ENCODE measurements around the gene PIAS1.

The PIAS1 gene

DNA sequence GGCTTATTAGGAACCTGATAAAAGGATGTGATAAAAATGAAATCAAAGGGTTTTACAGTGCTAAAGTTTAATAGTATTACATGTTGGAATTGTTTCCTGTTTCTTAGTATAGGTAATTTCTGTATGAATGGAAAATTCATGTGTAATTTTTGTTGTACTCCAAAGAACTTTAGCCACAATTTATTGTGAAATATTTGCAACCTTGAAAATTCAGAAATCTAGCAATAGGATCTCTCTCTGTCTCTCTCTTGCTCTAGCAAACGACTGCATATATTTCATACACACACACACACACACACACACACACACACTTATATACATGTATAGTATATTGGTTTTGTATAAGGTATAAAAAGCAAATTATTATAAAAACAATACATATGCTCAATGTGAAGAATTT lies 59.6 kb downstream of the PIAS1 start:
- no peaks in the 10 kb centered on the region for H3K27me3 ChIP-seq (ENCODE audit: insufficient read depth, poor library complexity, severe bottlenecking)
- ATAC-seq (ENCODE audit: low read depth) (no peak), DNase-seq (ENCODE audit: low spot score) (no peak)
- H3K27ac ChIP-seq (ENCODE audit: poor library complexity, severe bottlenecking), result no peak overlapping the region
- TF ChIP-seq, protein P1, sequence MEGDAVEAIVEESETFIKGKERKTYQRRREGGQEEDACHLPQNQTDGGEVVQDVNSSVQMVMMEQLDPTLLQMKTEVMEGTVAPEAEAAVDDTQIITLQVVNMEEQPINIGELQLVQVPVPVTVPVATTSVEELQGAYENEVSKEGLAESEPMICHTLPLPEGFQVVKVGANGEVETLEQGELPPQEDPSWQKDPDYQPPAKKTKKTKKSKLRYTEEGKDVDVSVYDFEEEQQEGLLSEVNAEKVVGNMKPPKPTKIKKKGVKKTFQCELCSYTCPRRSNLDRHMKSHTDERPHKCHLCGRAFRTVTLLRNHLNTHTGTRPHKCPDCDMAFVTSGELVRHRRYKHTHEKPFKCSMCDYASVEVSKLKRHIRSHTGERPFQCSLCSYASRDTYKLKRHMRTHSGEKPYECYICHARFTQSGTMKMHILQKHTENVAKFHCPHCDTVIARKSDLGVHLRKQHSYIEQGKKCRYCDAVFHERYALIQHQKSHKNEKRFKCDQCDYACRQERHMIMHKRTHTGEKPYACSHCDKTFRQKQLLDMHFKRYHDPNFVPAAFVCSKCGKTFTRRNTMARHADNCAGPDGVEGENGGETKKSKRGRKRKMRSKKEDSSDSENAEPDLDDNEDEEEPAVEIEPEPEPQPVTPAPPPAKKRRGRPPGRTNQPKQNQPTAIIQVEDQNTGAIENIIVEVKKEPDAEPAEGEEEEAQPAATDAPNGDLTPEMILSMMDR (IDR thresholded peaks at IDR 0.05; ENCODE audit: poor library complexity, severe bottlenecking), result no peak
- peak overlapping the region; percentile 13 for H3K4me3 ChIP-seq (ENCODE audit: severe bottlenecking)
- H3K9me3 ChIP-seq (ENCODE audit: severe bottlenecking), result no peaks in the 10 kb centered on the region
- H3K36me3 ChIP-seq (ENCODE audit: low read depth), result no peaks in the 10 kb centered on the region
- H3K4me1 ChIP-seq (ENCODE audit: insufficient read depth, poor library complexity, severe bottlenecking), result peaks cover 20% of the 10 kb centered on the region

DNA sequence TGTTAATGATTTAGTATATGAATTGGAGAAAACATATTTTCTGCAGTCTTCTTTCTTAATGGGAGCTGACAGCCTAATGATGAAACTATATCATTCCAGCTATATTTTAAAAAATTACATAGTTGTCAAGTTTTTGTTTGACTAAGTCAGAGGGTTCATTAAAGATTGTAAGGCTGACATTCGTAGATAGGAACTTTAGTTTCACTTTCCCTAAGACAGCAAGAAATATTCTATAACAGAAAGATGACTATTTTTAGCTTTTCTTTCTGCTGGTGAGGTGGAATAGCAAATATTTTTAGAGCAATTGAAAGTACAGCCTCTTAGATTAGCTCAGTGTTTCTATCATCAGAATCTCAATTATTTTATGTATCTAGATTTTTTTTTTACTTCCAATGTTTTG lies 60.2 kb downstream of the PIAS1 start:
- TF ChIP-seq, protein P1 (IDR thresholded peaks at IDR 0.05; ENCODE audit: poor library complexity, severe bottlenecking), result no peak

DNA sequence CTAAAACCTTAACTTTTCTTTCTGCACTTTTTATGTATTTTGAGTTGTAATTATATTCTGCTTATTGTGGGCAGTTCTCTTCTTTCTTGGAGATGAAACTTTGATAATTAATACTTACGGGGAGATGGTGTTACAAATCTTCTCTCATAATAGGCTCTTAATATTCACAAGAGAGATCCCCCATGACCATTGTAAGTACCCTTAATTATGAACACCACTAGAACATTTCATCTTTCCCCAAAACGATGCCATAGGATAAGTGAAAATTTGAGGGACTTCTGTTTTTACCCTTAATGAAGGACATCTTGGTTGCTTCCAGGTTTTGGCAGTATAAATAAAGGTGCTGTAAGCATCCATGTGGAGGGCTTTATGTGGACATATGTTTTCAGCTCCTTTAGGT lies 60.7 kb downstream of the PIAS1 start:
- H3K4me3 ChIP-seq (ENCODE audit: severe bottlenecking), result peak overlapping the region; percentile 13
- 0 out of 3 replicates have a peak, but pooled peaks have one; percentile 22 for ATAC-seq (ENCODE audit: low read depth)
- no peak for DNase-seq (ENCODE audit: low spot score)
- no peaks in the 10 kb centered on the region for H3K9me3 ChIP-seq (ENCODE audit: severe bottlenecking)
- 0 out of 2 replicates have a peak, but pooled peaks cover under 1% of the 10 kb centered on the region for H3K36me3 ChIP-seq (ENCODE audit: low read depth)
- H3K27ac ChIP-seq (ENCODE audit: poor library complexity, severe bottlenecking), result no peak overlapping the region
- H3K27me3 ChIP-seq (ENCODE audit: insufficient read depth, poor library complexity, severe bottlenecking), result no peaks in the 10 kb centered on the region
- peaks cover 20% of the 10 kb centered on the region for H3K4me1 ChIP-seq (ENCODE audit: insufficient read depth, poor library complexity, severe bottlenecking)
- TF ChIP-seq, protein P1 (IDR thresholded peaks at IDR 0.05; ENCODE audit: poor library complexity, severe bottlenecking), result no peak

More for the DNA sequence above, 60.2 kb downstream of the PIAS1 start:
- Histone ChIP-seq H3K4me1 (ENCODE audit: insufficient read depth, poor library complexity, severe bottlenecking) (peaks cover 20% of the 10 kb centered on the region), H3K36me3 (ENCODE audit: low read depth) (no peaks in the 10 kb centered on the region), H3K4me3 (ENCODE audit: severe bottlenecking) (peak overlapping the region; percentile 13), H3K27ac (ENCODE audit: poor library complexity, severe bottlenecking) (no peak overlapping the region), H3K9me3 (ENCODE audit: severe bottlenecking) (no peaks in the 10 kb centered on the region), H3K27me3 (ENCODE audit: insufficient read depth, poor library complexity, severe bottlenecking) (no peaks in the 10 kb centered on the region)
- DNase-seq (ENCODE audit: low spot score) (no peak), ATAC-seq (ENCODE audit: low read depth) (peak; percentile 51)

DNA sequence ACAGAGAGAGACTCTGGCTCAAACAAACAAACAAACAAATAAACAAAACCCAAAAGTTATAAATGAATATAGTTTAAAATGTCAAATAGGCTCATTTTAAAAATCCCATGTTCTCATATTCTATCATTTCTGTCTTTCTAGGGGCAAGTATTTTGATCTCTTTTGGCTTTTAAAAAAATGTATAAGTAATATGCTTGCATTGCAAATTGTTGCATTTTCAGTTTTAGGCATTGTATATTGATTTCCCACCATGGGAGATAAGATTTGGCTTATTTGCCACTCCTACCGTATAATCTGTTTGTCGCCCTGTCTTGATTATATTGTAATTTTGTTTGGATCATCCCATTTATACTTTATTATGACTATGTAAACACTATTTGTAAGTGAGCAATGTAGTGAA lies 70.6 kb downstream of the PIAS1 start:
- no peak overlapping the region for H3K27ac ChIP-seq (ENCODE audit: poor library complexity, severe bottlenecking)
- TF ChIP-seq, protein P1 (IDR thresholded peaks at IDR 0.05; ENCODE audit: poor library complexity, severe bottlenecking), result no peak
- no peaks in the 10 kb centered on the region for H3K27me3 ChIP-seq (ENCODE audit: insufficient read depth, poor library complexity, severe bottlenecking)
- 0 out of 2 replicates have a peak, but pooled peaks cover 13% of the 10 kb centered on the region for H3K36me3 ChIP-seq (ENCODE audit: low read depth)
- H3K9me3 ChIP-seq (ENCODE audit: severe bottlenecking), result no peaks in the 10 kb centered on the region
- no peak overlapping the region for H3K4me3 ChIP-seq (ENCODE audit: severe bottlenecking)
- H3K4me1 ChIP-seq (ENCODE audit: insufficient read depth, poor library complexity, severe bottlenecking), result peaks cover 9% of the 10 kb centered on the region
- DNase-seq (ENCODE audit: low spot score) (no peak), ATAC-seq (ENCODE audit: low read depth) (no peak)

DNA sequence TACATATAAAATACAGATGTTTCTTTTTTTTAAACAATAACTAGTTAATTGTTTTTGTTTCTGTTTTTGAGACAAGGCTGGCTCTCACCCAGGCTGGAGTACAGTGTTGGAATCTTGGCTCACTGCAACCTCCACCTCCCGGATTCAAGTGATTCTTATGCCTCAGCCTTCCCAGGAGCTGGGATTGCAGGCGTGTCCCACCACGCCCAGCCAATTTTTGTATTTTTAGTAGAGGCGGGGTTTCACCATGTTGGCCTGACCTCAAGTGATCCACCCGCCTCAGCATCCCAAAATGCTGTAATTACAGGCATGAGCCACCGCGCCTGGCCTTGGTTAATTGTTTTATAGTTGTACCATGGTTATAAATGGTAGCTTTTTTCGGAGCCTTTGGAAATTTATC lies 72.3 kb downstream of the PIAS1 start:
- H3K36me3 ChIP-seq (ENCODE audit: low read depth), result 0 out of 2 replicates have a peak, but pooled peaks cover 7% of the 10 kb centered on the region
- ATAC-seq (ENCODE audit: low read depth) (peak; percentile 17; the same call in 1 of the 3 replicates), DNase-seq (ENCODE audit: low spot score) (no peak)
- peaks cover 13% of the 10 kb centered on the region for H3K4me1 ChIP-seq (ENCODE audit: insufficient read depth, poor library complexity, severe bottlenecking)
- TF ChIP-seq, protein P1 (IDR thresholded peaks at IDR 0.05; ENCODE audit: poor library complexity, severe bottlenecking), result no peak
- H3K27ac ChIP-seq (ENCODE audit: poor library complexity, severe bottlenecking), result peak overlapping the region; percentile 13
- H3K27me3 ChIP-seq (ENCODE audit: insufficient read depth, poor library complexity, severe bottlenecking), result no peaks in the 10 kb centered on the region
- H3K4me3 ChIP-seq (ENCODE audit: severe bottlenecking), result no peak overlapping the region
- H3K9me3 ChIP-seq (ENCODE audit: severe bottlenecking), result no peaks in the 10 kb centered on the region

Measured in RWPE2 (cell line).